ENCODE measurements around the gene CCDC60.
A peak's percentile ranks its signal among the peaks of the same experiment; 100 is the strongest.

CCDC60 gene

DNA sequence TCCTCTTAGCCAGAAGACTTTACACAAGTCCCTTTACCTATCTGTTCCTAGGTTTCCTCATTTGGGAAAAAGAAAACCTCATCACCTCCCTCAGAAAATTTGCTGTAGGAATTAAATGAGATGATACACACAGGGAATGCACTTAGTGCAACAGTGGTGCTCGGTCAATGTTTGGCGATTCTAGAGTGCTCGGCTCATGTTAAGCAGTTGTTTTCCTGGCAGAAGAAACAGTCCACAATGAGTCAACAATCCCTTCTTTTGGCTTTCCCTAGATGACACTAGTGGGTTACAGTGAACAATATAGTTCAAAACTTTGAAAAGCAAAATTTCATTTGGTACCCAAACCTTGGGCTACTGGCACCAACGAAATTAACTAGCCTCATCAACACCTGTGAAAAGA is 255.1 kb downstream of the CCDC60 start:
- H3K27me3 ChIP-seq (ENCODE audit: control insufficient read depth, low read length): peaks cover 9% of the 10 kb centered on the region
- H3K4me2 ChIP-seq (ENCODE audit: low read length): peak overlapping the region; percentile 66; the same call in 1 of the 2 replicates
- no peaks in the 10 kb centered on the region for H3K36me3 ChIP-seq (ENCODE audit: control insufficient read depth, low read length)
- H4K20me1 ChIP-seq (ENCODE audit: control insufficient read depth, insufficient read depth, low read depth, low read length): no peaks in the 10 kb centered on the region
- no peaks in the 10 kb centered on the region for H3K79me2 ChIP-seq (ENCODE audit: control insufficient read depth, low read length)
- H3K4me3 ChIP-seq (ENCODE audit: low read length): no peak overlapping the region
- peaks cover 4% of the 10 kb centered on the region; the same call in 1 of the 2 replicates for H3F3A ChIP-seq (ENCODE audit: control insufficient read depth, insufficient read depth)
- TF ChIP-seq, protein P1, sequence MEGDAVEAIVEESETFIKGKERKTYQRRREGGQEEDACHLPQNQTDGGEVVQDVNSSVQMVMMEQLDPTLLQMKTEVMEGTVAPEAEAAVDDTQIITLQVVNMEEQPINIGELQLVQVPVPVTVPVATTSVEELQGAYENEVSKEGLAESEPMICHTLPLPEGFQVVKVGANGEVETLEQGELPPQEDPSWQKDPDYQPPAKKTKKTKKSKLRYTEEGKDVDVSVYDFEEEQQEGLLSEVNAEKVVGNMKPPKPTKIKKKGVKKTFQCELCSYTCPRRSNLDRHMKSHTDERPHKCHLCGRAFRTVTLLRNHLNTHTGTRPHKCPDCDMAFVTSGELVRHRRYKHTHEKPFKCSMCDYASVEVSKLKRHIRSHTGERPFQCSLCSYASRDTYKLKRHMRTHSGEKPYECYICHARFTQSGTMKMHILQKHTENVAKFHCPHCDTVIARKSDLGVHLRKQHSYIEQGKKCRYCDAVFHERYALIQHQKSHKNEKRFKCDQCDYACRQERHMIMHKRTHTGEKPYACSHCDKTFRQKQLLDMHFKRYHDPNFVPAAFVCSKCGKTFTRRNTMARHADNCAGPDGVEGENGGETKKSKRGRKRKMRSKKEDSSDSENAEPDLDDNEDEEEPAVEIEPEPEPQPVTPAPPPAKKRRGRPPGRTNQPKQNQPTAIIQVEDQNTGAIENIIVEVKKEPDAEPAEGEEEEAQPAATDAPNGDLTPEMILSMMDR (IDR thresholded peaks at IDR 0.05; ENCODE audit: low read depth, low read length, poor library complexity, severe bottlenecking): no peak
- peaks cover 33% of the 10 kb centered on the region for H3K4me1 ChIP-seq (ENCODE audit: control insufficient read depth, low read length)
- peak overlapping the region; percentile 54 for H3K27ac ChIP-seq (ENCODE audit: low read depth, low read length)
- H3K9me2 ChIP-seq (replicated peaks; ENCODE audit: control insufficient read depth, low read length): no peaks in the 10 kb centered on the region
- H3K9me3 ChIP-seq (ENCODE audit: control insufficient read depth, insufficient read depth, low read length): no peaks in the 10 kb centered on the region

Data from DOHH2 (cell line).